Upper lobe of left lung (tissue), 6 donors: Measurements from ENCODE around the gene FOXF2. TPM values are rescaled to one million over a fixed set of nuclear protein-coding genes. Genes with fewer than 3 reads are reported as not detected.

Experiments used
- ATAC-seq, 2 donors: fragments of 200-7000 bp; cut with Tn5 transposase; one replicate each; pipeline ENCODE4 v1.9.1; 2022; ENCODE audit warnings: mild to moderate bottlenecking in 2 of 2, moderate library complexity in 2 of 2; ENCODE audit not compliant: low FRiP score in 2 of 2
- DNase-seq, 2 donors: peaks; one replicate each; pipeline ENCODE4 v3.0.0-alpha.2; 2019 to 2020
- H3K27ac ChIP-seq, 4 donors: fragments of 200-600 bp; sonication (generic); one replicate each; pipeline ENCODE4 v1.5.1; 2016 to 2019
- H3K27me3 ChIP-seq, 4 donors: fragments of 200-600 bp; sonication (generic); one replicate each; pipeline ENCODE4 v1.5.1; 2017 to 2019
- H3K36me3 ChIP-seq, 4 donors: fragments of 200-600 bp; sonication (generic); one replicate each; pipeline ENCODE4 v1.5.1; 2016 to 2019
- H3K4me1 ChIP-seq, 4 donors: fragments of 200-600 bp; sonication (generic); one replicate each; pipeline ENCODE4 v1.5.1; 2018 to 2019
- H3K4me3 ChIP-seq, 4 donors: fragments of 200-600 bp; sonication (generic); one replicate each; pipeline ENCODE4 v1.5.1; 2017 to 2019; ENCODE audit warnings: mild to moderate bottlenecking in 2 of 4, moderate library complexity in 1 of 4
- H3K9me3 ChIP-seq, 4 donors: fragments of 200-600 bp; sonication (generic); one replicate each; pipeline ENCODE4 v1.5.1; 2018 to 2019
- EP300 ChIP-seq, 4 donors: sonication (generic); formaldehyde crosslinking; IDR thresholded peaks; one replicate each; pipeline ENCODE4 v1.5.1; 2017; ENCODE audit warnings: antibody characterized with exemption in 4 of 4, control low read depth in 2 of 4
- POLR2A ChIP-seq, 4 donors: fragments of 450-650 bp; IDR thresholded peaks; one replicate each; pipeline ENCODE4 v1.5.1; 2016 to 2017; ENCODE audit warnings: antibody characterized with exemption in 4 of 4, mild to moderate bottlenecking in 2 of 4
- POLR2AphosphoS5 ChIP-seq, 2 donors: sonication (generic); formaldehyde crosslinking; IDR thresholded peaks; one replicate each; pipeline ENCODE4 v1.5.1; 2017; ENCODE audit warnings: antibody characterized with exemption in 2 of 2
- WGBS, 2 donors: methylation state at CpG; one replicate each; pipeline ENCODE4 v1.1.5; 2017 to 2018; 5-methylcytosine and 5-hydroxymethylcytosine counted together
- total RNA-seq, 6 donors: library from RNA; depleted of rRNA in 4 of 6; stranded (reverse); fragments of >200 nt in 4 of 6; gene quantifications; one replicate each; pipeline versions ENCODE4 v1.1.0 to v1.2.1, GENCODE V29; 2016 to 2021
- TF ChIP-seq, protein P1 (sequence below), 6 experiments: fragments of 450-650 bp in 4 of 6; fragments of 200-600 bp in 2 of 6; sonication (generic) in 2 of 6; IDR thresholded peaks; one replicate each; pipeline ENCODE4 v1.5.1; 2016 to 2019; ENCODE audit warnings: antibody characterized with exemption in 6 of 6
- donor health status: DM: no; HTN: no; CAD: no; lungs with moderate emphysema.
- donor health status: DM: no; HTN: yes; CAD: no; lungs with severe emphysema.

Gene FOXF2
- total RNA-seq, 6 donors from 2014 or later = 5.5 to 17.7 (median 8.8) TPM

DNA sequence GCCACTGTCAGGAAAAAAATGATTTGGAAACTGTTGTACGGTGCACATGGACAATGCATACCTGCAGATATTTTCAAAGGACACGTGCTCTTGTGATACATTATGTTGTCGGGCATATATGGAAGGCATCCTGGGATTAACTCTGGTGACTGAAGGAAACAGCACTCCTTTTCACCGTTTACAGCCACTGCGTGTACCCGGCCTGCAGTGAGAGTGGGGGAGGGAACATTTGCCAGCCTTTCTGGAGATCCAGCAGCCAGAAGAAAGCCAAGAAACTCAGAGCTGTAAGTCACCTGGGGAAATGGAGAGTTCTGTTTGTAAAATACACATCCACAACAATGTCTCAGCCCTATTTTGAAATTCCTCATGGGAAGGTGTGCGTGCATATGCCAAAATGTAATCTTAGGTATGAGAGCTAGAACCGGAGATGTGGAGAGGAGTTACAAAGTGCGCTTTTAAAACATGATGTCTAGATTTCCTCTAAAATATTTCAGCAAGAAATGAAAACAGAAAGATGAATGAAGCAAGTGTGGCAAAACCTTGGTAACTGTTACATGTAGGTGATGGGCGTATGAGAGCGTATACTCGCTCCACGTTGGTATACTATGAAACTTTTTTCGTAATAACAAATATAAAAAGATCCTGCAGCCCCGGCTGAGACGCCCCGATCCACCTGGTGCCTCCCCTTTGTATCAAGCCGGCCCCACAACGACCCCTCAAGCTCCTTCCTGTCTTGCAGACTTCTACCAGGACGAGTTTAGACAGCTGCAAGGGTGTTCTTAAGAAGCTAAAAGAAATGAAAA, 8.6 kb upstream of the FOXF2 start:
- H3K4me3 ChIP-seq = peak overlapping the region in 3 of 4 donors; percentile 24 to 48 (median 46)
- WGBS, 2 donors = 19 to 20% methylated on average over 19 to 20 of the region's 20 CpGs
- H3K27ac ChIP-seq = peak overlapping the region in 2 of 4 donors; percentile 78 to 81
- no peaks in the 10 kb centered on the region for H3K9me3 ChIP-seq
- ATAC-seq = no peak
- peaks cover 3 to 88% (median 54%) of the 10 kb centered on the region in 4 donors for H3K27me3 ChIP-seq
- peaks cover 36 to 68% (median 47%) of the 10 kb centered on the region in 4 donors for H3K4me1 ChIP-seq
- TF ChIP-seq, protein P1, sequence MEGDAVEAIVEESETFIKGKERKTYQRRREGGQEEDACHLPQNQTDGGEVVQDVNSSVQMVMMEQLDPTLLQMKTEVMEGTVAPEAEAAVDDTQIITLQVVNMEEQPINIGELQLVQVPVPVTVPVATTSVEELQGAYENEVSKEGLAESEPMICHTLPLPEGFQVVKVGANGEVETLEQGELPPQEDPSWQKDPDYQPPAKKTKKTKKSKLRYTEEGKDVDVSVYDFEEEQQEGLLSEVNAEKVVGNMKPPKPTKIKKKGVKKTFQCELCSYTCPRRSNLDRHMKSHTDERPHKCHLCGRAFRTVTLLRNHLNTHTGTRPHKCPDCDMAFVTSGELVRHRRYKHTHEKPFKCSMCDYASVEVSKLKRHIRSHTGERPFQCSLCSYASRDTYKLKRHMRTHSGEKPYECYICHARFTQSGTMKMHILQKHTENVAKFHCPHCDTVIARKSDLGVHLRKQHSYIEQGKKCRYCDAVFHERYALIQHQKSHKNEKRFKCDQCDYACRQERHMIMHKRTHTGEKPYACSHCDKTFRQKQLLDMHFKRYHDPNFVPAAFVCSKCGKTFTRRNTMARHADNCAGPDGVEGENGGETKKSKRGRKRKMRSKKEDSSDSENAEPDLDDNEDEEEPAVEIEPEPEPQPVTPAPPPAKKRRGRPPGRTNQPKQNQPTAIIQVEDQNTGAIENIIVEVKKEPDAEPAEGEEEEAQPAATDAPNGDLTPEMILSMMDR (IDR thresholded peaks at IDR 0.05) = no peak
- TF ChIP-seq EP300 (IDR thresholded peaks at IDR 0.05) (no peak), POLR2A (IDR thresholded peaks at IDR 0.05) (no peak), POLR2AphosphoS5 (IDR thresholded peaks at IDR 0.05) (no peak)
- no peak for DNase-seq
- H3K36me3 ChIP-seq = no peaks in the 10 kb centered on the region

- ATAC-seq = peak; percentile 79 to 89
- Histone ChIP-seq H3K4me1 (peaks cover 36 to 68% (median 47%) of the 10 kb centered on the region in 4 donors), H3K27me3 (peaks cover 3 to 90% (median 56%) of the 10 kb centered on the region in 4 donors), H3K9me3 (no peaks in the 10 kb centered on the region), H3K36me3 (no peaks in the 10 kb centered on the region), H3K27ac (peak overlapping the region; percentile 65 to 81 (median 79)), H3K4me3 (peak overlapping the region in 3 of 4 donors; percentile 24 to 48 (median 46))
- peak; percentile 44 to 95 for DNase-seq
- TF ChIP-seq, protein P1 (IDR thresholded peaks at IDR 0.05) = peak; percentile 95 to 99 (median 96)
- TF ChIP-seq POLR2A (IDR thresholded peaks at IDR 0.05) = no peak
- 2 to 3% methylated on average over 21 to 59 of the region's 87 CpGs for WGBS, 2 donors
These were observed 7.7 kb upstream of the FOXF2 start for GRCh38 chr6:1381481-1382330.

- peak overlapping the region; percentile 65 to 81 (median 79) for H3K27ac ChIP-seq
- 4 to 7% methylated on average over 14 to 18 of the region's 35 CpGs for WGBS, 2 donors
These were observed 7.0 kb upstream of the FOXF2 start for GRCh38 chr6:1382331-1382882.

DNA sequence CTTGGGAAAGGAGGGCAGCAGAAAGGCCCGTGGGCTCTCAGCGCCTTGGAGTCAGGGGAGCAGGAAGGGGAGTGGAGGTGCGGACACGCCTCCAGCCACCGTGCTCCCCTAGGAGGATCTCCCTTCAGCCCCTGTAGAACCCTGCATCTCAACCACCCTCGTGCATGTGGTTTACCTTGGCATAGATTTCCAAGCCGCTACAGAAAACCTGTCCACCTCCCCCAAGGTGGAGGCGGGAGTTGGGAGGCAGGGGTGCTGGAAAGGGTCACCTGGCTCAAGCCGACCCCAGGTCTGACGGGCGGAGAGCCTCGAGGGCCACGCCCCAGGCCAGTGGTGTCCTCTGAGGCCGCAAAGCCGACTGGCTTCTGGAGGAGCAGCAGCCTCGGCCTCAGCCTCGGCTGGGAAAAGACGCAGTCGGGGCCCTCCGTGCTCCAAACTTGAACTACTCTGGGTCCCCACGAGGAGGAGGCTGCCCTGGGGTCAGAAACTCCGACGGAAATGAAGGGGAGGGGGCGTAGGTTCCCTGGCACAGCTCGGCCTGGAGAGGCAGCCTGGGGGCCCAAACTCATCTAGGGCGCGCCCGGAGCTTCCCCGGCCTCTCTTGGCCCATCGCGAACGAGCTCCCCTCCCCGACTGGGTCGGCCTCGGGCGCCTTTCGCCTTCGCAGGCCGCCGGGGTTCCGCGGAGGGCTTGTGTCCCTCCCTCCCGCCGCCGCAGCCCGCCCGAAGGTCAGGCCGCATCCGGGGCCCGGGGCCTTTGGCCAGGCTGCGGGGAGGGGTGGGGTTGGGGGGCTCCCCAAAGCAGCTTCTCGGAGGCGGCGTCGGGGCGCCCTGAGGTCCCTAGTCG, 6.3 kb upstream of the FOXF2 start:
- Histone ChIP-seq H3K4me3 (peak overlapping the region in 2 of 4 donors; percentile 1 to 22), H3K4me1 (peaks cover 33 to 66% (median 43%) of the 10 kb centered on the region in 4 donors), H3K36me3 (no peaks in the 10 kb centered on the region), H3K9me3 (no peaks in the 10 kb centered on the region), H3K27me3 (peaks cover 3 to 87% (median 52%) of the 10 kb centered on the region in 4 donors), H3K27ac (peak overlapping the region; percentile 65 to 81 (median 79))
- ATAC-seq (no peak), DNase-seq (peak in 1 of 2 donors; percentile 79)
- 5 to 6% methylated on average over 15 to 43 of the region's 57 CpGs for WGBS, 2 donors
- TF ChIP-seq POLR2AphosphoS5 (IDR thresholded peaks at IDR 0.05) = no peak
- no peak for TF ChIP-seq POLR2A (IDR thresholded peaks at IDR 0.05)

More at GRCh38 chr6:1382331-1382882, 7.0 kb upstream of the FOXF2 start:
- Histone ChIP-seq H3K27me3 (peaks cover 3 to 85% (median 54%) of the 10 kb centered on the region in 4 donors), H3K9me3 (no peaks in the 10 kb centered on the region), H3K4me3 (peak overlapping the region in 3 of 4 donors; percentile 24 to 48 (median 46)), H3K4me1 (peaks cover 36 to 68% (median 47%) of the 10 kb centered on the region in 4 donors), H3K36me3 (no peaks in the 10 kb centered on the region)
- DNase-seq = no peak
- ATAC-seq = no peak
- TF ChIP-seq EP300 (IDR thresholded peaks at IDR 0.05) (no peak), POLR2A (IDR thresholded peaks at IDR 0.05) (peak in 1 of 4 donors; percentile 15)
